Measurements from ENCODE around the gene MORC2. TPM values are rescaled to one million over a fixed set of nuclear protein-coding genes. Genes with fewer than 3 reads are reported as not detected.

Gene MORC2
- total RNA-seq, 1 experiment from 2014 or later, result 32.4 TPM

DNA sequence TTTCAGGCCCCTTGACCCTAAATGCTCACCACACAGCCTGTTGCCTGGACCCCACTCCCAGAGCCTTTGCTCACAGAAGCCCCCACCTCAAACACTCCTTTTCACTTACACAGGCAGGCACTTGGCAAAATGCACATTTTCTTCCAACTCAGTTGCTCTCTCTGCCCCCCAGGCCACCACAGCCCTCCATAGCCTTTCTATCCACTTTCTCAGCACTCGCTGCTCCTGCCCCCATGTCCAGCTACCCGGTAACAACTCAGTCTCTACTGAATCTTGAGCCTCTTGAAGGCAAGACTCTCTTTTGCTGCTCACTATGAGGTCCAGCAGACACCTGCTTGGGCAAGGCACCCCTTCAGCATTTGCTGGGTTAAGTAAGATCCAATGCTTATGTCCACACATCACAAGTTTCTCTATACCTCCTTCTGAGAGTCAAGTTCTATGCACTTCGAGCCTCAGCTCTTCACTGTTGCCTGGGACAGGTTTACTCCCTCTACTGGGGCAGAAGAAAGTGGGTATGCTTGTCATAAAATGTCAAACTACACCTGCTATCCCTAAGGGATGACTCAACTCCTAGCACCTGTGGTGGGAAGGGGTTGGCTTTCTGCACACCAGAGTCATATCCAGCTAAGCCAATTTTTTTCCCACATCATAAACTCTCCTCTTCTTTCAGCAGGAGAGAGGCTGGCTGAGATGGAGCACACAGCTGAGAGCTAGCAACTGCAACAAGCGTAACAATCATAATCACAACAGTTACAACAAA lies 36.9 kb downstream of the MORC2 start:
- Histone ChIP-seq H3K36me3 (peaks cover 97% of the 10 kb centered on the region), H3K9me3 (no peaks in the 10 kb centered on the region), H3K4me3 (no peak overlapping the region), H3K27me3 (no peaks in the 10 kb centered on the region)
- DNase-seq, result no peak

DNA sequence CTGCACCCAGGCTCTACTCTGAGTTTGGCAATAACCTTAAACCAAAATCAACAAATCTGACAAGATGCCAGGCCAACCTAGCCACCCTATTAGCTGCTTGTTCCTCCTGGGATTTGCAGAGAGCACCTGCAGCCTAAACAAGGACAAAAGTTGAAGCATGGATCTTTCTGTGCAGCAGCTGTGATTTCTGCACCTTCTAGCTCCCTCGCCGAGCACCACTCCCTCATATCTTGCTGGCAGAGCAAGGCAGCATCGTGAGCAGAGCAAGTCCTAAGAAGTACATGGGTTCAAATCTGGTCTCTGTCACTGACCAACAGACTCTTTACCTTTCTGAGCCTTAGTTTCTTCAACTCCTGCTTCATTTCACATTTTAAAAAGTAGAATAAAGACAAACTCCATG lies 38.3 kb downstream of the MORC2 start:
- Histone ChIP-seq H3K9me3 (no peaks in the 10 kb centered on the region), H3K4me3 (no peak overlapping the region), H3K36me3 (peaks cover 92% of the 10 kb centered on the region), H3K27me3 (no peaks in the 10 kb centered on the region)
- DNase-seq, result no peak

DNA sequence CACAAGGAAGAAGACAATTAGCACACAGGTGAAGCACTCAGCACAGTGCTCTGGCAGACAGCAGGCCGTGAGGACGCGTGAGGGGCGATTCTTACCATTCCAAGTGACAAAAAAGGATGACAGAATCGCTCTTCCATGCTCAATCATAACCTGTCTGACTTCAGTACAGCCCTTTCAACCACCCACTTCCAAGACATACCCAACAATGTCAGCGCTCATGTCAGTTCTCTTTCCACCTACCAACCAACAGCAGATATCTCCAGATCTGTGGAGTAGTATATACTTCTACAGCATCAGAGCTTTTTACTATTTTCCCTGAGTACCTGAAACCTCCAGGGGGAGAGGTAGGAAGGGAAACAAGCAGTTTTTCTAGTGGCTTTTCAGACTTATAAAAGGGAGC lies 40.2 kb downstream of the MORC2 start:
- no peak for DNase-seq
- H3K27me3 ChIP-seq, result no peaks in the 10 kb centered on the region
- H3K9me3 ChIP-seq, result no peaks in the 10 kb centered on the region
- peaks cover 78% of the 10 kb centered on the region for H3K36me3 ChIP-seq
- H3K4me3 ChIP-seq, result no peak overlapping the region

DNA sequence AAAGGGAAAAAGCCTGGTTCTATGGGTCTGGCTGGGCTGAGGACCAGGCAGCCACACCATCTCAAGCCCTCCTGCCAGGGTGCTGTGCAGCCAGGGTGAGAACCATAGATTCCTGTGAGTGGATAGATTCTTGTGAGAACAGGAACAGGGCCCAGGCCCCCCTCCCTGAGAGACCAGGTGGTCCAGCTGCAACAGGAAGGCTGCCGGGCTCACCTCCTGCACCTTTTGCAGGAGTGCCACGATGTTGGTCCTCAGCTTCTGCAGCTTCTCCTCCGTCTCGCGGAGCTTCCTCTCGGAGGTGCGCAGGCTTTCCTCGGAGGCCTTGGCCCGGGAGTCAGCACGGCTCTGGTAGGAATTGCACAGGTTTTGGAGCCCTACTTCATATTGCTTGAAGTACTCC lies 40.8 kb downstream of the MORC2 start:
- H3K36me3 ChIP-seq, result peaks cover 72% of the 10 kb centered on the region
- H3K4me3 ChIP-seq, result no peak overlapping the region
- DNase-seq, result no peak
- H3K9me3 ChIP-seq, result no peaks in the 10 kb centered on the region
- no peaks in the 10 kb centered on the region for H3K27me3 ChIP-seq

DNA sequence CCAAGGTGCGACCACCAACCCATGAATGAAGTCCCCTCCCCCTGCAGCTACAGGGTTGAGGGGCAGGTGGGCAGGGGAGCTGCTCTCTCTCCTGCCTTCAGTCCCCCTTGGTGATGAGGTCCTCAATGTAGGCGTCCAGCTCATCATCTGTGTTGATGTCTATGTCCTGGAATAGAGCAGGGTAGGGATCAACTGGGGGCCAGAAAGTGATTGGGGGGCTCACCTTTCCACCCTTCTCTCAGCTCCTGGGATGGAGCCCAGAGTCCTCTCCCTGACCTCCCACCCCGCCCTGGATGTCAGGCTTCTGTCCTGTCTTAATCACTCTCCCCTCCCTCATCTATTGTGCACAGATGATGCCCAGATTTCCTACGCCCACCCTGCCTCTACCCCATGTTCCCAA lies 41.9 kb downstream of the MORC2 start:
- no peaks in the 10 kb centered on the region for H3K9me3 ChIP-seq
- DNase-seq, result no peak
- no peaks in the 10 kb centered on the region for H3K27me3 ChIP-seq
- H3K4me3 ChIP-seq, result no peak overlapping the region
- H3K36me3 ChIP-seq, result peaks cover 61% of the 10 kb centered on the region

DNA sequence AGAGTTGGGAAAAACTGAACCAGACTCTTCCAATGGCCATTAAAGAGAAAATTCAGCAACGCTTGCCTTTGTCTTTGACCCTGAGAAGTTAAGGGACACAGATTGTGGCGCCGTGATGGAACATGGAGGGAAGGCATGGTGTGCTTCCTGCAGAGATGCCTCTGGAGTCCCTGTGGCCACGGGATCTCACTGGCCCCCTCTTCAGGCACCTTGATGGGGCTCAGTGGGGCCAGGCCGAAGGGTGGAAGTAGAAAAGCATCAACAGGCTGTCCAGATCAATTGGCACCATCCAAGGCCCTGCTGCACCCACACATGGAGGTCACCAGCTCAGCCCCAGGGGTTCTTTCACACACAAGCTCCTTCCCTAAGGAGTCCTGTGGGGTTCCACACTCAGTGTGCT lies 42.9 kb downstream of the MORC2 start:
- no peak for DNase-seq
- no peak overlapping the region for H3K4me3 ChIP-seq
- no peaks in the 10 kb centered on the region for H3K9me3 ChIP-seq
- H3K36me3 ChIP-seq, result peaks cover 50% of the 10 kb centered on the region
- H3K27me3 ChIP-seq, result no peaks in the 10 kb centered on the region

DNA sequence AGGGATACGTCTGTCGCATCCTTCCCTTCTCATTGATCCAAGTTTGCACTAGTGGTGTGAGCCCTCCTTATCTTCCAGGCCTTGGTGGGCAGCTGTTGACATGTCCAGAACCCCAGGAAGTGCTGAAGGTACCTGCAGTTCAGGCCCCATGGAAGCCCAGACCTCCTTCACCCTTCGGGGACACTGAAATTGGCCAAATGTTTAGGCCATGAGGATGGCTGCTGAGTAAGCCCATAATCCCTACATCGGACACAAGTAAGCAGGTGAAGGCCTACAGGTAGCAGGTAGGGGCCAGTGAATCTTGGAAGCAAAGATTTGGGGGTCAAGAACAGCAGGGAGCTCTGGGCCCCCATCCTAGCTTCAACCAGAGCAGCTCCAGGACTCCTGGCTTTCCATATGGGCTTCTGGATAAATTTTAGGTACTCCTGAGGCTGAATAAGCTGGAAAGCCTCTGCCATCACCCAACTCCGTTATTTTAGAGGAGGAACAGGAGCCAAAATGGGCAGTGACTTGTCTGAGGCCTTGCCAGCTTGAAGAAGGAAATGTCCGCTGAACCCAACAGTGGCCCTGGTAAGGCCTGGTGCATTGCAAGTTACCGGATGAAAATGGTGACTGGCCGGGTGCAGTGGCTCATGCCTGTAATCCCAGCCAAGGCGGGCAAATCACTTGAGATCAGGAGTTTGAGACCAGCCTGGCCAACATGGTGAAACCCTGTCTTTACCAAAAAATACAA lies 45.2 kb downstream of the MORC2 start:
- H3K9me3 ChIP-seq, result no peaks in the 10 kb centered on the region
- no peak overlapping the region for H3K4me3 ChIP-seq
- no peak for DNase-seq
- peaks cover 28% of the 10 kb centered on the region for H3K36me3 ChIP-seq
- no peaks in the 10 kb centered on the region for H3K27me3 ChIP-seq

DNA sequence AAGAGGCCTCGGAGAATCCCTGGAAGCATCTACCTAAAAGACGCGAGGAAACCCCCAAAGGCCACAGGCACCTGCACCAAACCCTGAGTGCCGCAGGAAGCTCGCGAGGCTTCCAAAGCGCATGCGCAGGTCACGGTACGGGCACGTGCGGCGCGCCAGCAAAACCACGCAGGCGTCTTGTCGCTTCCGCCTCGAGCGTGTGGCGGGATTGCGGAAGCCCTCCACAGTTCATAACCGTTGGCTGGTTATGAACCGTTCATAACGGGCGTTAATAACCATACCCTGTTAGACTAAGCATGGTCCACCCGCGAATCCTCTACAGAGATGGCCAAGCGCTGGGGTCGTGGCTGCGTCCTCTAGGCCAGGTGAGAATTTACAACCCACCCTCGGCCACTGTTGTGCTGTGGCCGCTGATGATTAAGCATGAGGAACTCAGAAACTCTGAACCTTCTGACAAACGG lies 46.4 kb downstream of the MORC2 start:
- no peak overlapping the region for H3K4me3 ChIP-seq
- H3K36me3 ChIP-seq, result peaks cover 17% of the 10 kb centered on the region
- no peaks in the 10 kb centered on the region for H3K9me3 ChIP-seq
- DNase-seq, result peak; percentile 37
- H3K27me3 ChIP-seq, result no peaks in the 10 kb centered on the region

DNA sequence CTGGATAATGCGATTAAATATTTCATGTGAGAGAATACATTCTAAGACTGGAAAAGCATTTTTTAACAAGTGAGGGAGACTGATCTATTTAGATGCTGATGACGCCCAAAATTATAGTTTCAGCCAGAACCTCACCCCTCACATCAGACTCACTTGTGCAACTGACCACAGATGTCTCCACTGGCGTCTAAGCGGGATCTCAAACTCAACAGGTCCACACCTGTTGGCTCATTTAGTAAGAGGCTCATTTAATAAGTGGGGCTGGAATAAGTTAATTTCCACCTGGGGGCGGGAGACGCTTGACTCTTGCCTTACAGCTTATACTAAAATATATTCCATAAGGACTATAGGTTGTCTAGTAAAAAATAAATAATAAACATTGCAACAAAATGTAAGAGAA lies 47.5 kb downstream of the MORC2 start:
- H3K4me3 ChIP-seq, result no peak overlapping the region

DNA sequence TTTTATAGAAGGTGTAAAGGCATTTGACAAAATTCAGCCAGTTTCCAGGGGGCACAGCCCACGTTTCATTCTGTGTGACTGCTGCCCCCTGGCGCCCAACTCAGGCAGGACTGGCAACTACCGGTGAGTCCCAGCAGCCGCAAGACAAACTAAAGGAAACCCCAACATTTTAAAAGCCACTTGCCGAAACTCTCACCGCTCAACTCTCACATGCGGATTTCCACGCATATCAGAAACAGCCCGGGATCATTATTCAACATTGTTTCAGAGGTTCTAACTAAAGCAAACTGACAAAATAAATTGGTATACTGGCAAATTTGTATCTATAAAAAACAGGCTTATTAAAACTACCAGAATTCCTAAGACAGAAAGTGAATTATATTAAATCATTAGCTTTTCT lies 48.2 kb downstream of the MORC2 start:
- H3K4me3 ChIP-seq, result no peak overlapping the region
- peak; percentile 65 for DNase-seq
- peaks cover 3% of the 10 kb centered on the region for H3K9me3 ChIP-seq
- no peaks in the 10 kb centered on the region for H3K27me3 ChIP-seq
- H3K36me3 ChIP-seq, result peaks cover 4% of the 10 kb centered on the region; the same call in 1 of the 2 replicates

More for the DNA sequence above, 47.5 kb downstream of the MORC2 start:
- no peaks in the 10 kb centered on the region for H3K27me3 ChIP-seq
- DNase-seq, result no peak
- peaks cover 10% of the 10 kb centered on the region for H3K36me3 ChIP-seq
- H3K9me3 ChIP-seq, result no peaks in the 10 kb centered on the region

DNA sequence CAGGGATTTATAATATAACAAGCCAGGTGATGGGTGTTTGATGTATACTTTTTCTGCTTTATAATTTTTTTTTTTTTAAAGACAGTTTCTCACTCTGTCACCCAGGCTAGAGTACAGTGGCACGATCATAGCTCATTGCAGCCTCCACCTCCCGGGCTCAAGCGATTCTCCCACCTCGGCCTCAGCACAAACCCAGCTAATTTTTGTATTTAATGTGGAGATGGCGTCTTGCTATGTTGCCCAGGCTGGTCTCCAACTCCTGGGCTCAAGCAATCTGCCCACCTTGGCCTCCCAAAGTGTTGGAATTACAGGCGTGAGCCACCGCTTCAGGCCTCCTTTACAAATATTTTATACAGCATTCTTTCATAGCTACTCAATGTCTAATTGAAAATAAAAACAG lies 48.6 kb downstream of the MORC2 start:
- Histone ChIP-seq H3K36me3 (no peaks in the 10 kb centered on the region), H3K27me3 (no peaks in the 10 kb centered on the region), H3K4me3 (no peak overlapping the region), H3K9me3 (peaks cover 3% of the 10 kb centered on the region)
- no peak for DNase-seq

DNA sequence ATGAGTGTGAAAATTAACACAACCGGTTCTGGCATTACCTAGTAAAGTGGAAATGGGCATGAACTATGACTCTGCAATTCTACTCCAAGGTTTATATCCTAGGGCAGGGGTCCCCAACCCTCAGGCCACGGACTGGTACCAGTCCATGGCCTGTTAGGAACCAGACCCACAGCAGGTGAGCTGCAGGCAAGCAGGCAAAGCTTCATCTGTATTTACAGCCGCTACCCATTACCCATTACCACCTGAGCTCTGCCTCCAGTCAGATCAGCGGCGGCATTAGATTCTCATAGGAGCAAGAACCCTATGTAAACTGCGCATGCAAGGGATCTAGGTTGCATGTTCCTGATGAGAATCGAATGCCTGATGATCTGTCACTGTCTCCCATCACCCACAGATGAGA lies 49.8 kb downstream of the MORC2 start:
- no peak overlapping the region for H3K4me3 ChIP-seq
- H3K27me3 ChIP-seq, result no peaks in the 10 kb centered on the region
- DNase-seq, result no peak
- no peaks in the 10 kb centered on the region for H3K36me3 ChIP-seq
- H3K9me3 ChIP-seq, result peaks cover 3% of the 10 kb centered on the region

DNA sequence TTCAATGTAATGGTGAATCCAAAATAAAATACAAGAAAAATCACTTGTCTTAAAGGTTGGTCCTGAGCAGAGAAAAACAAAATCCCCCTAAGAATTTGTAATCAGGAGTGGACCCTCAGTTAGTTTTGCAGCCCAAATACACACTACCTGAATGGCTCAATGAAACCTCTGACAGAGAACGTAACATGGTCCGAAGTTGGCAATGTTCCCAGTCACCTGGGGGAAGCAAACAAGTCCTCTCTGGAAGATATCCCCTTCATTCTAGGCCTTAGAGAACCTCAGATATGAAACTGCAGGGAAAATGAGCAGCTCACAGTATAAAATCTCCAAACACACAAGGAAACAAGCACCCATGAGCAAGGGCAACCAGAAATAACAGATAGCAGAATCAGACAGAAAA lies 58.2 kb downstream of the MORC2 start:
- Histone ChIP-seq H3K4me3 (no peak overlapping the region), H3K27me3 (no peaks in the 10 kb centered on the region), H3K36me3 (no peaks in the 10 kb centered on the region), H3K9me3 (no peaks in the 10 kb centered on the region)
- DNase-seq, result no peak

DNA sequence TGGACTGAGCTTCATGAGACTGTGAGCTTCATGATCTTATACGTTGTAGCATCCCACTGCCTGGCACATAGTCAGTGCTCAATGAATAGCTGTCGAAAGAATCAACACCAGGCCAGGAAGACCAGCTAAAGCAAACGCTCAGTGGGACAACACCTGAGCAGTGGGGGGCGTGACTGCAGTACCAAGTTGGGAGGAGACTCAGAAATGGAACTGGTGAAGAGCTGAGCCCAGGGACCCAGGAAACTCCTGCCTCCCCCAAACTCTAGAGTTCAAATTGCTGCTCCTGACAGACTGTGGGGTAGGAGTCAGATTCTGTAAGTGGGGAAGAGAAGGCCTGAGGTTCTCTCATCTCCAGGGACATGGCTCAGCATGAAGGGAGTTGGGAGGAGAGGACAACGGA lies 59.3 kb downstream of the MORC2 start:
- Histone ChIP-seq H3K9me3 (no peaks in the 10 kb centered on the region), H3K27me3 (no peaks in the 10 kb centered on the region), H3K4me3 (no peak overlapping the region), H3K36me3 (no peaks in the 10 kb centered on the region; the same call in 1 of the 2 replicates)
- no peak for DNase-seq

DNA sequence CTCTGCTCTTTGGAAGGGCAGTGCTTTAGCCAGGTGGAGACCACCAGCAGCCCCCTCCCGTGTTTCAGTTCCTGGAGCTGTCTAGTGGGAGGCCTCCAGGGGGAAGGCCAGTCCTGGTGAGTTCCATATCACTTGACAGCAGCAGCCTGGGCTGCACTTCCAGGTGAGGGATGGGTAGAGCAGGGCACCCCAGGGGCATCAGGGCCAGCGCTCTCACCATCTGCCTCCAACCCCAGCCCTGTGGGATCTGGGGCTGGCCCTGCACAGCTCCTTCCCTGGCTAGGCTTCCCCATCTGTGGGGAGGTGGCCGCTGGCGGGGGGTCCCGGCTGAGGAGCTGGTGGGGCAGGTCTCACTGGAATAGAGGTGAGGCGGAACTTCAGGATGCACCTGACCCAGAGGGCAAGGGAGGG lies 60.5 kb downstream of the MORC2 start:
- no peak for DNase-seq
- H3K9me3 ChIP-seq, result no peaks in the 10 kb centered on the region
- no peaks in the 10 kb centered on the region for H3K27me3 ChIP-seq
- H3K36me3 ChIP-seq, result no peaks in the 10 kb centered on the region; the same call in 1 of the 2 replicates
- no peak overlapping the region for H3K4me3 ChIP-seq

DNA sequence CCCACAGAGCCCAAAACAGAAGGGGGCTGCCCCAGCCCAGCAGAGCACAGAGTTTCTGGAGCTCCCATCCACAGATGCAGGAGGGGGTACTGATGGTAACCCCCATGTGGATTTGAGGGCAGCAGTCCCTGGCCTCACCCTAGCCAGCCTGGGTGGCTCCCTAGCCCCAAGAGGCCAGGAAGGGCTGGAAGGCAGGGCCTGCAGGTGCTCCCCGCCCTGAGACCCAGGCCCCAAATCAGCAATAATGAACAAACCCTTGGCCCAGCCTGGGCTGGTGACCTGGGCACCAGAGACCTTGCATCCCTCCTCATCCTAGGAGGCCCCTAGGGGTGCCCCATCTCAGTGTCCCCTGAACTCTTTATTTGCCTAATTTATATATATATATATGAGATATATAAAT lies 61.6 kb downstream of the MORC2 start:
- H3K4me3 ChIP-seq, result no peak overlapping the region
- DNase-seq, result no peak
- H3K27me3 ChIP-seq, result no peaks in the 10 kb centered on the region
- H3K9me3 ChIP-seq, result no peaks in the 10 kb centered on the region
- H3K36me3 ChIP-seq, result no peaks in the 10 kb centered on the region; the same call in 1 of the 2 replicates

DNA sequence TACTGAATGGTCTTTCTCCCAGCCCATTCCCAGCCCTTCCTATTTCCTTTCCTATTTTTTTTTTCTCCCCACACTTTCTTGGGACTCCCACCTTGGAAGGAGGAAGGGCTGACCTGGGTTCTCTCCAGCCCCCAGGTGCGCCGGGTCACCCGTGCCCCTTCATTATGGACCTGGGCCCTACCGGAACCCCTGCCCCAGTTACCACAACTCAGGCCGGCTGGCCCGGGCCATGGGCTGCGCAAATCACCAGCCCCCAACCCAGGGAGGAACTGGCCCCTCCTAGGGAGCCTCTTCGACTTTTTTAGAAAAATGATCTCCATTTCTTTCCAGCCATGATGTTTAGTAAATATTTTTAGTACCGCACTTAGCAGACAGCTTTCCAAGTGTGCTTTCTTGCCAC lies 62.2 kb downstream of the MORC2 start:
- no peaks in the 10 kb centered on the region for H3K9me3 ChIP-seq
- H3K36me3 ChIP-seq, result no peaks in the 10 kb centered on the region; the same call in 1 of the 2 replicates
- H3K27me3 ChIP-seq, result no peaks in the 10 kb centered on the region
- no peak for DNase-seq
- H3K4me3 ChIP-seq, result no peak overlapping the region
